SH-SY5Y (cell line): Measurements from ENCODE around the gene TEX101.

ENCODE experiments used
- GATA2 ChIP-seq: IDR thresholded peaks from 2 replicates; pipeline ENCODE4 v1.6.1; 2011; ENCODE audit warnings: mild to moderate bottlenecking, low read depth, low read length
- GATA3 ChIP-seq: IDR thresholded peaks from 2 replicates; pipeline ENCODE4 v1.6.1; 2011; ENCODE audit warnings: low read depth, mild to moderate bottlenecking, low read length, moderate library complexity

DNA sequence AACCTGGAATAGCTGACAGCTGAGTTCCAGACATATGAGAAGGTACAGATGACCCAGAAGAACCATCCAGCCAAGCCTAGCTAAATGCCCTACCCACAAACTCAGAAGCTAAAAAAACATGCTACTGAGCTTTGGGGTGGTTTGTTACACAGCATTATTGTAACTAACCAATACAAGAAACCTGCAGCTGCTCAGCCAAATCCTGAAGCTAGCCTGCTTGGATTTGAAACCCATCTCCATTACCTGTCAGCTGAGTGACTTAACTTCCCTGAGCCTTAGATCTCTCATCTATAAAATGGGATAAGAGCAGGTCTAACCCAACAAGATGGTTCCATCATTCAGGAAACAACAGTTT lies 25.0 kb downstream of the TEX101 start:
- TF ChIP-seq GATA2 (no peak), GATA3 (no peak)
